A673 (cell line): ENCODE data around the gene RPL4. TPM values are rescaled to one million over a fixed set of nuclear protein-coding genes. Genes with fewer than 3 reads are reported as not detected.

Experiments
- BruUV-seq: library from RNA; stranded (reverse); fragments of 400-500 nt; replicated peaks from 2 replicates; lab custom pipeline; 2021; lab: Mats Ljungman, UMichigan
- CTCF ChIA-PET: fragments of 300-600 bp; sonication (Branson Sonifier 250); formaldehyde crosslinking; loops from one replicate; lab custom pipeline; 2022; ENCODE audit warnings: antibody characterized with exemption; lab: Charles Lee
- POLR2A ChIA-PET: fragments of 300-600 bp; sonication (Branson Sonifier 250); formaldehyde crosslinking; loops from one replicate; lab custom pipeline; 2022; ENCODE audit warnings: antibody characterized with exemption; ENCODE audit not compliant: low non-redundant PET; lab: Charles Lee
- DNase-seq: peaks from one replicate; pipeline ENCODE4 v3.0.0-alpha.2; 2015; ENCODE audit warnings: low spot score
- H3K27ac ChIP-seq: fragments of 200-600 bp; sonication (generic); 2 replicates; pipeline ENCODE4 v1.5.1; 2016; ENCODE audit warnings: mixed run types, low read depth, mild to moderate bottlenecking, mixed read lengths, antibody characterized with exemption, low read length; ENCODE audit not compliant: poor library complexity, severe bottlenecking
- H3K27me3 ChIP-seq: fragments of 200-600 bp; sonication (generic); replicated peaks from 2 replicates; pipeline ENCODE4 v1.6.1; 2017; ENCODE audit warnings: mixed run types, low read depth, mild to moderate bottlenecking, mixed read lengths, antibody characterized with exemption, low read length; ENCODE audit not compliant: insufficient read depth, poor library complexity
- H3K36me3 ChIP-seq: fragments of 200-600 bp; sonication (generic); 2 replicates; pipeline ENCODE4 v1.6.1; 2016; ENCODE audit warnings: mixed run types, mild to moderate bottlenecking, mixed read lengths, antibody characterized with exemption, low read length; ENCODE audit not compliant: insufficient read depth, poor library complexity, severe bottlenecking
- H3K4me1 ChIP-seq: fragments of 200-600 bp; sonication (generic); 2 replicates; pipeline ENCODE4 v1.6.1; 2017; ENCODE audit warnings: mixed run types, mild to moderate bottlenecking, mixed read lengths, antibody characterized with exemption, low read length; ENCODE audit not compliant: insufficient read depth, poor library complexity, severe bottlenecking
- H3K4me3 ChIP-seq: fragments of 200-600 bp; sonication (generic); 2 replicates; pipeline ENCODE4 v1.5.1; 2016; ENCODE audit warnings: low read depth, mixed run types, mild to moderate bottlenecking, mixed read lengths, low read length; ENCODE audit not compliant: poor library complexity, severe bottlenecking
- H3K9me3 ChIP-seq: fragments of 200-600 bp; sonication (generic); 2 replicates; pipeline ENCODE4 v1.6.1; 2016; ENCODE audit warnings: mixed run types, low read depth, mild to moderate bottlenecking, mixed read lengths, antibody characterized with exemption, low read length; ENCODE audit not compliant: poor library complexity, severe bottlenecking
- CTCF ChIP-seq: fragments of 300-800, 200-600 bp; sonication (generic); conservative IDR thresholded peaks from 2 replicates; pipeline ENCODE4 v1.5.1; 2017; ENCODE audit warnings: low read depth, mild to moderate bottlenecking, antibody characterized with exemption, low read length, moderate library complexity, mixed read lengths
- EZH2 ChIP-seq: fragments of 200-600 bp; sonication (generic); IDR thresholded peaks from 2 replicates; pipeline ENCODE4 v1.6.1; 2017; ENCODE audit warnings: borderline replicate concordance, low read depth, mild to moderate bottlenecking, mixed read lengths, antibody characterized with exemption, low read length; ENCODE audit not compliant: poor library complexity, severe bottlenecking
- intact Hi-C: fragments of 100-400 bp; cut with micrococcal nuclease; formaldehyde crosslinking; loops from one replicate; pipeline ENCODE4 v1.10.0; 2022; ENCODE audit not compliant: unreplicated experiment
- total RNA-seq: library from RNA; stranded (reverse); gene quantifications from 2 replicates; pipeline ENCODE4 v1.2.3, GENCODE V29; 2021

The RPL4 gene
- total RNA-seq, 1 experiment from 2014 or later, result 2,830 TPM

GRCh38 chr15:66482539-66482938 is 22.1 kb downstream of the RPL4 start:
- Histone ChIP-seq H3K27ac (no peak overlapping the region), H3K4me1 (no peaks in the 10 kb centered on the region), H3K9me3 (no peaks in the 10 kb centered on the region), H3K4me3 (no peak overlapping the region), H3K27me3 (no peaks in the 10 kb centered on the region), H3K36me3 (peaks cover 13% of the 10 kb centered on the region)
- DNase-seq, result no peak
- BruUV-seq, result no TSS peak
- ChIA-PET POLR2A (no interaction called here), CTCF (no interaction called here)
- intact Hi-C loops, result no loop called here
- TF ChIP-seq EZH2, result no peak
- no peak for TF ChIP-seq CTCF

GRCh38 chr15:66481107-66481856 is 23.4 kb downstream of the RPL4 start:
- H3K4me1 ChIP-seq, result no peaks in the 10 kb centered on the region
- intact Hi-C loops, result no loop called here
- no peak for DNase-seq
- no peak overlapping the region for H3K4me3 ChIP-seq
- no TSS peak for BruUV-seq
- TF ChIP-seq CTCF, result no peak
- TF ChIP-seq EZH2, result no peak
- peaks cover 6% of the 10 kb centered on the region for H3K36me3 ChIP-seq
- H3K9me3 ChIP-seq, result no peaks in the 10 kb centered on the region
- ChIA-PET POLR2A (no interaction called here), CTCF (no interaction called here)
- no peaks in the 10 kb centered on the region for H3K27me3 ChIP-seq
- no peak overlapping the region for H3K27ac ChIP-seq

GRCh38 chr15:66480267-66480666 is 24.4 kb downstream of the RPL4 start:
- no TSS peak for BruUV-seq
- TF ChIP-seq CTCF, result no peak
- TF ChIP-seq EZH2, result no peak
- no peak for DNase-seq
- no peaks in the 10 kb centered on the region for H3K27me3 ChIP-seq
- no peak overlapping the region for H3K4me3 ChIP-seq
- intact Hi-C loops, result no loop called here
- no peaks in the 10 kb centered on the region for H3K9me3 ChIP-seq
- ChIA-PET CTCF (no interaction called here), POLR2A (no interaction called here)
- no peak overlapping the region for H3K27ac ChIP-seq
- peaks cover 6% of the 10 kb centered on the region for H3K36me3 ChIP-seq
- no peaks in the 10 kb centered on the region for H3K4me1 ChIP-seq
